ENCODE results near the gene CDH4.

DNA sequence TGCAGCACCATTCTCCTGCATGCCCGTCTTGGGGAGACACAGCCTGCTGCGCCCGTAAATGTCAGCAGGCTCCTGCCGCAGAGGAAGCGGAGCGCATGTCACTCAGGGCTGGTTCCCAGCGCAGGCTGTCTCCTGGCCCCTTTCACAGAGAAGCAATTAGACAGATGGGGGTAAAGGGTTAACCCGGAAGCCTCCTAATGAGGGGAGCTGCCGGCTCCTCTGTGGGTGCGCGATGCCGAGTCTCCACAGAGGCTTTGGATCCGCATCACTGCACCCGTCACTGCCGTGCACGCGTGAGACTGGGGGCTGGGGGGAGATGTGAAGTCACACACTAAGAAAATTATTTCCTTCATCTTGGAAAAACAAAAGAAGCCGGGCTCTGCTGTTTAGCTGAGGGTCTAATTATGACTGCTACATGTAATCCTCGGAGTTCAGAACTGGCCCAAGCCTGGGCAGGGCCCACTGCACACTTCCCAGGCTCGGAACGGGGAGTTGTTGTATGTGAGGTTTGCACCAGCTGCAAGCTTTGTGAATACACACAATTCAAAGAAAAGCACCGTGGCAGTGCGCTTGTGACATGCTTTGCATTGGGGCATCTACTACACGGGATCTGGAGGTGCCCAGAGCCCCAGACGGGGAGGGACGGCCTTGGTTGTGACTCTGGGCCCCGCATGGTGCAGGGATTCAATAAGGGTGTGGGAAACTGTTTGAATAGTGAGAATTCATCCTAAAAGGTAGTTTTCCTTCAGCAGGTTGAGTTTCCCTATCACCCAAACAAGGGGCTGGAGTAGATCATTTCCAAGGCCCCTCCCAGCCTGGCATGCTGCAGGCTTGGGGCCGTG lies 482.1 kb downstream of the CDH4 start:
- TF ChIP-seq EZH2 (IDR thresholded peaks at IDR 0.05; ENCODE audit: borderline replicate concordance, low read depth, low read length, severe bottlenecking): no peak
- TF ChIP-seq, protein P1, sequence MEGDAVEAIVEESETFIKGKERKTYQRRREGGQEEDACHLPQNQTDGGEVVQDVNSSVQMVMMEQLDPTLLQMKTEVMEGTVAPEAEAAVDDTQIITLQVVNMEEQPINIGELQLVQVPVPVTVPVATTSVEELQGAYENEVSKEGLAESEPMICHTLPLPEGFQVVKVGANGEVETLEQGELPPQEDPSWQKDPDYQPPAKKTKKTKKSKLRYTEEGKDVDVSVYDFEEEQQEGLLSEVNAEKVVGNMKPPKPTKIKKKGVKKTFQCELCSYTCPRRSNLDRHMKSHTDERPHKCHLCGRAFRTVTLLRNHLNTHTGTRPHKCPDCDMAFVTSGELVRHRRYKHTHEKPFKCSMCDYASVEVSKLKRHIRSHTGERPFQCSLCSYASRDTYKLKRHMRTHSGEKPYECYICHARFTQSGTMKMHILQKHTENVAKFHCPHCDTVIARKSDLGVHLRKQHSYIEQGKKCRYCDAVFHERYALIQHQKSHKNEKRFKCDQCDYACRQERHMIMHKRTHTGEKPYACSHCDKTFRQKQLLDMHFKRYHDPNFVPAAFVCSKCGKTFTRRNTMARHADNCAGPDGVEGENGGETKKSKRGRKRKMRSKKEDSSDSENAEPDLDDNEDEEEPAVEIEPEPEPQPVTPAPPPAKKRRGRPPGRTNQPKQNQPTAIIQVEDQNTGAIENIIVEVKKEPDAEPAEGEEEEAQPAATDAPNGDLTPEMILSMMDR (IDR thresholded peaks at IDR 0.05; ENCODE audit: borderline replicate concordance, extremely low read depth, low read length, poor library complexity, severe bottlenecking): no peak
